ENCODE results near the gene SLC2A13. TPM values are rescaled to one million over a fixed set of nuclear protein-coding genes. Genes with fewer than 3 reads are reported as not detected.
A peak's percentile ranks its signal among the peaks of the same experiment; 100 is the strongest.

Gene SLC2A13
- total RNA-seq, 4 donors from 2014 or later: 20.5 to 35.1 (median 21.9) TPM

GRCh38 chr12:39919790-39920189 is 186.1 kb downstream of the SLC2A13 start:
- Histone ChIP-seq H3K9me3 (no peaks in the 10 kb centered on the region), H3K27me3 (no peaks in the 10 kb centered on the region), H3K36me3 (no peaks in the 10 kb centered on the region), H3K27ac (no peak overlapping the region), H3K4me3 (no peak overlapping the region), H3K4me1 (no peaks in the 10 kb centered on the region)
- TF ChIP-seq EP300 (IDR thresholded peaks at IDR 0.05) (no peak), POLR2A (IDR thresholded peaks at IDR 0.05) (no peak), CTCF (IDR thresholded peaks at IDR 0.05) (no peak)
- WGBS, 2 donors: 93 to 98% methylated on average over 1 of the region's 1 CpG
- DNase-seq (ENCODE audit: low spot score in 2 of 2): no peak

- Histone ChIP-seq H3K4me3 (no peak overlapping the region), H3K9me3 (no peaks in the 10 kb centered on the region), H3K27me3 (no peaks in the 10 kb centered on the region), H3K36me3 (no peaks in the 10 kb centered on the region), H3K4me1 (no peaks in the 10 kb centered on the region), H3K27ac (no peak overlapping the region)
- no peak for TF ChIP-seq CTCF (IDR thresholded peaks at IDR 0.05)
- DNase-seq (ENCODE audit: low spot score in 2 of 2): no peak
- WGBS, 2 donors: 54 to 63% methylated on average over 3 of the region's 3 CpGs
Measured at GRCh38 chr12:39915249-39915648, 190.6 kb downstream of the SLC2A13 start.

- WGBS, 2 donors: 81 to 86% methylated on average over 7 of the region's 7 CpGs
- Histone ChIP-seq H3K9me3 (no peaks in the 10 kb centered on the region), H3K4me1 (no peaks in the 10 kb centered on the region), H3K27ac (no peak overlapping the region), H3K27me3 (no peaks in the 10 kb centered on the region), H3K36me3 (no peaks in the 10 kb centered on the region), H3K4me3 (no peak overlapping the region)
- no peak for TF ChIP-seq CTCF (IDR thresholded peaks at IDR 0.05)
- no peak for TF ChIP-seq EP300 (IDR thresholded peaks at IDR 0.05)
- TF ChIP-seq POLR2A (IDR thresholded peaks at IDR 0.05): no peak
- no peak for DNase-seq (ENCODE audit: low spot score in 2 of 2)
Measured at GRCh38 chr12:39912211-39912980, 193.5 kb downstream of the SLC2A13 start.

- no peaks in the 10 kb centered on the region for H3K36me3 ChIP-seq
- no peak for DNase-seq (ENCODE audit: low spot score in 2 of 2)
- no peak overlapping the region for H3K27ac ChIP-seq
- H3K4me1 ChIP-seq: peaks cover 0 to 15% (median 0%) of the 10 kb centered on the region in 4 donors
- no peak overlapping the region for H3K4me3 ChIP-seq
- no peak for TF ChIP-seq EP300 (IDR thresholded peaks at IDR 0.05)
- no peak for TF ChIP-seq CTCF (IDR thresholded peaks at IDR 0.05)
- TF ChIP-seq POLR2A (IDR thresholded peaks at IDR 0.05): no peak
- no peaks in the 10 kb centered on the region for H3K27me3 ChIP-seq
- H3K9me3 ChIP-seq: no peaks in the 10 kb centered on the region
Measured at GRCh38 chr12:39906237-39906636, 199.6 kb downstream of the SLC2A13 start.

- H3K4me3 ChIP-seq: no peak overlapping the region
- TF ChIP-seq CTCF (IDR thresholded peaks at IDR 0.05) (no peak), EP300 (IDR thresholded peaks at IDR 0.05) (no peak), POLR2A (IDR thresholded peaks at IDR 0.05) (no peak)
- no peaks in the 10 kb centered on the region for H3K27me3 ChIP-seq
- H3K27ac ChIP-seq: no peak overlapping the region
- no peaks in the 10 kb centered on the region for H3K36me3 ChIP-seq
- H3K9me3 ChIP-seq: no peaks in the 10 kb centered on the region
- WGBS, 2 donors: 53 to 72% methylated on average over 1 of the region's 1 CpG
- peaks cover 0 to 15% (median 0%) of the 10 kb centered on the region in 4 donors for H3K4me1 ChIP-seq
- DNase-seq (ENCODE audit: low spot score in 2 of 2): peak; percentile 30 to 63
Measured at GRCh38 chr12:39905152-39905551, 200.7 kb downstream of the SLC2A13 start.

Data from tibial nerve (tissue), 4 donors.